Activated naive CD4-positive, alpha-beta T cell treated with anti-CD3 and anti-CD28 coated beads, Interleukin-2, amount 50 U/mL, for 24 hours (primary cell): ENCODE data around the gene HHIP.

Experiments
- H3K27ac Mint-ChIP-seq: one replicate; pipeline ENCODE4 v1.8.0; 2021; ENCODE audit warnings: mild to moderate bottlenecking, mixed read lengths
- H3K27me3 Mint-ChIP-seq: one replicate; pipeline ENCODE4 v1.8.0; 2021; ENCODE audit warnings: mixed read lengths
- H3K36me3 Mint-ChIP-seq: one replicate; pipeline ENCODE4 v1.8.0; 2021; ENCODE audit warnings: mixed read lengths
- H3K4me1 Mint-ChIP-seq: one replicate; pipeline ENCODE4 v1.8.0; 2021; ENCODE audit warnings: mixed read lengths
- H3K4me3 Mint-ChIP-seq: one replicate; pipeline ENCODE4 v1.8.0; 2021; ENCODE audit warnings: mild to moderate bottlenecking, mixed read lengths
- H3K9me3 Mint-ChIP-seq: one replicate; pipeline ENCODE4 v1.8.0; 2021; ENCODE audit warnings: mixed read lengths

Gene HHIP

GRCh38 chr4:144648042-144648441 is 2.1 kb downstream of the HHIP start:
- Mint-ChIP-seq H3K27ac (no peak overlapping the region), H3K9me3 (no peaks in the 10 kb centered on the region), H3K4me1 (peaks cover 20% of the 10 kb centered on the region), H3K4me3 (no peak overlapping the region), H3K27me3 (peaks cover 38% of the 10 kb centered on the region), H3K36me3 (no peaks in the 10 kb centered on the region)

GRCh38 chr4:144649646-144650045 is 3.7 kb downstream of the HHIP start:
- H3K9me3 Mint-ChIP-seq: no peaks in the 10 kb centered on the region
- no peak overlapping the region for H3K4me3 Mint-ChIP-seq
- H3K4me1 Mint-ChIP-seq: peaks cover 20% of the 10 kb centered on the region
- no peak overlapping the region for H3K27ac Mint-ChIP-seq
- peaks cover 35% of the 10 kb centered on the region for H3K27me3 Mint-ChIP-seq
- no peaks in the 10 kb centered on the region for H3K36me3 Mint-ChIP-seq

- H3K9me3 Mint-ChIP-seq: no peaks in the 10 kb centered on the region
- peaks cover 20% of the 10 kb centered on the region for H3K4me1 Mint-ChIP-seq
- no peaks in the 10 kb centered on the region for H3K36me3 Mint-ChIP-seq
- no peak overlapping the region for H3K4me3 Mint-ChIP-seq
- H3K27ac Mint-ChIP-seq: no peak overlapping the region
- H3K27me3 Mint-ChIP-seq: peaks cover 32% of the 10 kb centered on the region
These were observed 4.5 kb downstream of the HHIP start for GRCh38 chr4:144650311-144651005.

GRCh38 chr4:144653781-144654545 is 8.0 kb downstream of the HHIP start:
- Mint-ChIP-seq H3K27ac (no peak overlapping the region), H3K9me3 (no peaks in the 10 kb centered on the region), H3K4me1 (no peaks in the 10 kb centered on the region), H3K27me3 (peaks cover 10% of the 10 kb centered on the region), H3K36me3 (no peaks in the 10 kb centered on the region), H3K4me3 (no peak overlapping the region)

- Mint-ChIP-seq H3K4me3 (no peak overlapping the region), H3K36me3 (no peaks in the 10 kb centered on the region), H3K9me3 (no peaks in the 10 kb centered on the region), H3K4me1 (no peaks in the 10 kb centered on the region), H3K27me3 (peaks cover 4% of the 10 kb centered on the region), H3K27ac (no peak overlapping the region)
These were observed 9.5 kb downstream of the HHIP start for GRCh38 chr4:144655491-144655890.

GRCh38 chr4:144656850-144657249 is 10.9 kb downstream of the HHIP start:
- no peaks in the 10 kb centered on the region for H3K4me1 Mint-ChIP-seq
- H3K27me3 Mint-ChIP-seq: peaks cover 4% of the 10 kb centered on the region
- H3K9me3 Mint-ChIP-seq: no peaks in the 10 kb centered on the region
- H3K4me3 Mint-ChIP-seq: no peak overlapping the region
- H3K36me3 Mint-ChIP-seq: no peaks in the 10 kb centered on the region
- H3K27ac Mint-ChIP-seq: no peak overlapping the region

GRCh38 chr4:144658015-144658567 is 12.1 kb downstream of the HHIP start:
- no peak overlapping the region for H3K27ac Mint-ChIP-seq
- no peaks in the 10 kb centered on the region for H3K4me1 Mint-ChIP-seq
- no peak overlapping the region for H3K4me3 Mint-ChIP-seq
- H3K36me3 Mint-ChIP-seq: no peaks in the 10 kb centered on the region
- no peaks in the 10 kb centered on the region for H3K9me3 Mint-ChIP-seq
- peaks cover 4% of the 10 kb centered on the region for H3K27me3 Mint-ChIP-seq

- Mint-ChIP-seq H3K4me1 (no peaks in the 10 kb centered on the region), H3K36me3 (no peaks in the 10 kb centered on the region), H3K4me3 (no peak overlapping the region), H3K27ac (no peak overlapping the region), H3K9me3 (no peaks in the 10 kb centered on the region), H3K27me3 (peaks cover 4% of the 10 kb centered on the region)
These were observed 12.9 kb downstream of the HHIP start for GRCh38 chr4:144658903-144659302.

GRCh38 chr4:144659447-144659846 is 13.5 kb downstream of the HHIP start:
- Mint-ChIP-seq H3K36me3 (no peaks in the 10 kb centered on the region), H3K27ac (no peak overlapping the region), H3K27me3 (peaks cover 4% of the 10 kb centered on the region), H3K4me3 (no peak overlapping the region), H3K4me1 (no peaks in the 10 kb centered on the region), H3K9me3 (no peaks in the 10 kb centered on the region)

GRCh38 chr4:144663834-144664475 is 18.0 kb downstream of the HHIP start:
- Mint-ChIP-seq H3K4me1 (no peaks in the 10 kb centered on the region), H3K9me3 (no peaks in the 10 kb centered on the region), H3K27ac (no peak overlapping the region), H3K4me3 (no peak overlapping the region), H3K36me3 (no peaks in the 10 kb centered on the region), H3K27me3 (peaks cover 2% of the 10 kb centered on the region)

GRCh38 chr4:144666539-144667175 is 20.7 kb downstream of the HHIP start:
- Mint-ChIP-seq H3K9me3 (no peaks in the 10 kb centered on the region), H3K27ac (no peak overlapping the region), H3K4me1 (no peaks in the 10 kb centered on the region), H3K36me3 (no peaks in the 10 kb centered on the region), H3K4me3 (no peak overlapping the region), H3K27me3 (no peaks in the 10 kb centered on the region)

GRCh38 chr4:144667500-144667899 is 21.5 kb downstream of the HHIP start:
- Mint-ChIP-seq H3K27ac (no peak overlapping the region), H3K4me3 (no peak overlapping the region), H3K27me3 (no peaks in the 10 kb centered on the region), H3K36me3 (no peaks in the 10 kb centered on the region), H3K4me1 (no peaks in the 10 kb centered on the region), H3K9me3 (no peaks in the 10 kb centered on the region)

GRCh38 chr4:144670776-144671175 is 24.8 kb downstream of the HHIP start:
- Mint-ChIP-seq H3K27ac (no peak overlapping the region), H3K4me3 (no peak overlapping the region), H3K4me1 (no peaks in the 10 kb centered on the region), H3K9me3 (no peaks in the 10 kb centered on the region), H3K36me3 (no peaks in the 10 kb centered on the region), H3K27me3 (no peaks in the 10 kb centered on the region)

- Mint-ChIP-seq H3K9me3 (no peaks in the 10 kb centered on the region), H3K4me1 (no peaks in the 10 kb centered on the region), H3K36me3 (no peaks in the 10 kb centered on the region), H3K27ac (no peak overlapping the region), H3K27me3 (no peaks in the 10 kb centered on the region), H3K4me3 (no peak overlapping the region)
These were observed 28.8 kb downstream of the HHIP start for GRCh38 chr4:144674711-144675110.

GRCh38 chr4:144681806-144682205 is 35.9 kb downstream of the HHIP start:
- H3K4me3 Mint-ChIP-seq: no peak overlapping the region
- no peaks in the 10 kb centered on the region for H3K9me3 Mint-ChIP-seq
- no peaks in the 10 kb centered on the region for H3K36me3 Mint-ChIP-seq
- H3K4me1 Mint-ChIP-seq: no peaks in the 10 kb centered on the region
- H3K27ac Mint-ChIP-seq: no peak overlapping the region
- no peaks in the 10 kb centered on the region for H3K27me3 Mint-ChIP-seq
